Measurements from ENCODE around the gene ZNG1F. TPM values are rescaled to one million over a fixed set of nuclear protein-coding genes. Genes with fewer than 3 reads are reported as not detected.
"Not testable (repeated sequence)": the region's sequence is repeated elsewhere in the genome, so short reads cannot be mapped to it uniquely, and the experiment has no call there.

The ZNG1F gene
- total and polyA plus RNA-seq, 2 of the 4 experiments (the other 2 are of a cell fraction): 3.4 to 6.5 TPM

- H2BK15ac ChIP-seq (ENCODE audit: low read depth, low read length); in situ Hi-C loops (cut with MboI; ENCODE audit: low sequenced_read_pairs); H3K18ac ChIP-seq (ENCODE audit: low read depth, low read length); H3K4me3 ChIP-seq (ENCODE audit: insufficient read depth, low read depth, low read length); H4K8ac ChIP-seq (ENCODE audit: low read depth in 2 of 2, low read length in 2 of 2); H3K36me3 ChIP-seq (ENCODE audit: control insufficient read depth, insufficient read depth, low read length); H3K9me1 ChIP-seq (ENCODE audit: insufficient read depth, low read length); H3K14ac ChIP-seq (replicated peaks; ENCODE audit: low read depth, low read length); H3K9ac ChIP-seq (ENCODE audit: low read depth, low read length); H3K27ac ChIP-seq (ENCODE audit: insufficient read depth, low read length); CTCF ChIA-PET; H2BK5ac ChIP-seq (ENCODE audit: low read depth, low read length, poor library complexity, severe bottlenecking); H4K5ac ChIP-seq (ENCODE audit: low read depth, low read length); H3K56ac ChIP-seq (ENCODE audit: extremely low read depth, insufficient read depth, low read length); H4K20me1 ChIP-seq (ENCODE audit: insufficient read depth, low read length); H3K23ac ChIP-seq (ENCODE audit: low read depth, low read length); H2AFZ ChIP-seq (replicated peaks; ENCODE audit: low read length, poor library complexity); H2BK20ac ChIP-seq (ENCODE audit: low read depth, low read length); H3K4me2 ChIP-seq (ENCODE audit: low read depth, low read length); BruUV-seq (replicated peaks); H3K4me1 ChIP-seq (ENCODE audit: control insufficient read depth, insufficient read depth, low read length); H2AK9ac ChIP-seq (replicated peaks; ENCODE audit: low read depth, low read length, poor library complexity); H3K4ac ChIP-seq (ENCODE audit: low read depth, low read length); DNase-seq; H3K27me3 ChIP-seq (ENCODE audit: control insufficient read depth, insufficient read depth, low read length); dilution Hi-C loops (cut with HindIII; ENCODE audit: low sequenced_read_pairs, unreplicated experiment); POLR2A ChIA-PET (ENCODE audit: unreplicated experiment); ATAC-seq (ENCODE audit: low read depth); H2AK5ac ChIP-seq (ENCODE audit: low read depth, low read length); H3K9me3 ChIP-seq (ENCODE audit: control insufficient read depth, insufficient read depth, low read length); intact Hi-C loops (cut with micrococcal nuclease); H2BK120ac ChIP-seq (ENCODE audit: low read depth, low read length); H4K91ac ChIP-seq (ENCODE audit: insufficient read depth, low read depth, low read length); H3K79me1 ChIP-seq (ENCODE audit: low read depth in 1 of 2, low read length in 2 of 2): not testable (repeated sequence)
Measured at GRCh38 chr9:41090922-41091321, 98.2 kb downstream of the ZNG1F start.

- H3K79me1 ChIP-seq (ENCODE audit: low read depth in 1 of 2, low read length in 2 of 2); dilution Hi-C loops (cut with HindIII; ENCODE audit: low sequenced_read_pairs, unreplicated experiment); intact Hi-C loops (cut with micrococcal nuclease); H2BK5ac ChIP-seq (ENCODE audit: low read depth, low read length, poor library complexity, severe bottlenecking); H3K4me2 ChIP-seq (ENCODE audit: low read depth, low read length); H3K9ac ChIP-seq (ENCODE audit: low read depth, low read length); H2AK9ac ChIP-seq (replicated peaks; ENCODE audit: low read depth, low read length, poor library complexity); H3K56ac ChIP-seq (ENCODE audit: extremely low read depth, insufficient read depth, low read length); H2AK5ac ChIP-seq (ENCODE audit: low read depth, low read length); DNase-seq; H2BK15ac ChIP-seq (ENCODE audit: low read depth, low read length); H2AFZ ChIP-seq (replicated peaks; ENCODE audit: low read length, poor library complexity); H4K5ac ChIP-seq (ENCODE audit: low read depth, low read length); BruUV-seq (replicated peaks); H3K14ac ChIP-seq (replicated peaks; ENCODE audit: low read depth, low read length); H4K20me1 ChIP-seq (ENCODE audit: insufficient read depth, low read length); H3K36me3 ChIP-seq (ENCODE audit: control insufficient read depth, insufficient read depth, low read length); H3K9me1 ChIP-seq (ENCODE audit: insufficient read depth, low read length); H3K23ac ChIP-seq (ENCODE audit: low read depth, low read length); H4K91ac ChIP-seq (ENCODE audit: insufficient read depth, low read depth, low read length); H4K8ac ChIP-seq (ENCODE audit: low read depth in 2 of 2, low read length in 2 of 2); H2BK20ac ChIP-seq (ENCODE audit: low read depth, low read length); in situ Hi-C loops (cut with MboI; ENCODE audit: low sequenced_read_pairs); H3K18ac ChIP-seq (ENCODE audit: low read depth, low read length); POLR2A ChIA-PET (ENCODE audit: unreplicated experiment); H3K27me3 ChIP-seq (ENCODE audit: control insufficient read depth, insufficient read depth, low read length); H3K4me1 ChIP-seq (ENCODE audit: control insufficient read depth, insufficient read depth, low read length); H3K4ac ChIP-seq (ENCODE audit: low read depth, low read length); H3K27ac ChIP-seq (ENCODE audit: insufficient read depth, low read length); H3K4me3 ChIP-seq (ENCODE audit: insufficient read depth, low read depth, low read length); H2BK120ac ChIP-seq (ENCODE audit: low read depth, low read length); H3K9me3 ChIP-seq (ENCODE audit: control insufficient read depth, insufficient read depth, low read length); ATAC-seq (ENCODE audit: low read depth); CTCF ChIA-PET: not testable (repeated sequence)
- WGBS, 2 experiments (ENCODE audit: extremely low coverage in 2 of 2, insufficient read length in 1 of 2): no CpG with 5 or more reads among the region's 1 CpG
Measured at GRCh38 chr9:41090386-41090785, 98.7 kb downstream of the ZNG1F start.

All from IMR-90 (cell line).